Tibial artery (tissue), 4 donors: ENCODE results near the gene RTP3.

Experiments
- DNase-seq, 2 donors: peaks; one replicate each; pipeline ENCODE4 v3.0.0-alpha.2; 2019
- H3K27ac ChIP-seq, 2 donors: fragments of 200-600 bp; sonication (generic) in 1 of 2; 1 replicate in 1 of 2; 2 replicates in 1 of 2; pipeline ENCODE4 v1.5.1; 2018 to 2019; ENCODE audit warnings: mild to moderate bottlenecking in 1 of 2
- H3K27me3 ChIP-seq, 2 donors: fragments of 200-600 bp; sonication (generic) in 1 of 2; one replicate each; pipeline versions ENCODE4 v1.5.1 to v1.6.0; 2016 to 2019
- H3K36me3 ChIP-seq, 3 donors: fragments of 200-600 bp; sonication (generic) in 2 of 3; one replicate each; pipeline ENCODE4 v1.5.1; 2016 to 2019; ENCODE audit warnings: mild to moderate bottlenecking in 2 of 3
- H3K4me1 ChIP-seq, 4 donors: fragments of 200-600 bp; sonication (generic) in 2 of 4; 1 replicate in 3 of 4; 2 replicates in 1 of 4; pipeline ENCODE4 v1.5.1; 2016 to 2019
- H3K4me3 ChIP-seq, 2 donors: fragments of 200-600 bp; sonication (generic) in 1 of 2; 1 replicate in 1 of 2; 2 replicates in 1 of 2; pipeline ENCODE4 v1.5.1; 2018 to 2019; ENCODE audit warnings: mild to moderate bottlenecking in 2 of 2
- H3K9me3 ChIP-seq, 3 donors: fragments of 200-600 bp; sonication (generic) in 1 of 3; one replicate each; pipeline ENCODE4 v1.5.1; 2016 to 2019
- CTCF ChIP-seq, 2 experiments: fragments of 200-600 bp in 1 of 2; fragments of 450-650 bp in 1 of 2; IDR thresholded peaks; one replicate each; pipeline ENCODE4 v1.5.1; 2017 to 2019; ENCODE audit warnings: antibody characterized with exemption in 2 of 2, mild to moderate bottlenecking in 1 of 2, moderate library complexity in 1 of 2
- intact Hi-C: fragments of 100-400 bp; cut with DNase I; formaldehyde crosslinking; loops from one replicate; pipeline ENCODE4 v1.15.0; 2023; ENCODE audit warnings: low total_unique reads

Gene RTP3

GRCh38 chr3:46488735-46489361 lies 8.9 kb upstream of the RTP3 start:
- DNase-seq, result peak; percentile 85 to 89
- intact Hi-C loops, result loop anchor here (10.0 kb wide), 1 partner anchor 146 kb away; no protein-coding TSS in a partner anchor
- Histone ChIP-seq H3K27me3 (peaks cover 0 to 13% of the 10 kb centered on the region in 2 donors), H3K27ac (no peak overlapping the region), H3K4me1 (peaks cover 0 to 4% (median 0%) of the 10 kb centered on the region in 4 donors), H3K4me3 (no peak overlapping the region), H3K9me3 (no peaks in the 10 kb centered on the region), H3K36me3 (no peaks in the 10 kb centered on the region)
- peak; percentile 76 to 77 for TF ChIP-seq CTCF (IDR thresholded peaks at IDR 0.05)

GRCh38 chr3:46489381-46489780 lies 8.4 kb upstream of the RTP3 start:
- peaks cover 0 to 13% of the 10 kb centered on the region in 2 donors for H3K27me3 ChIP-seq
- peaks cover 0 to 4% (median 0%) of the 10 kb centered on the region in 4 donors for H3K4me1 ChIP-seq
- no peak for TF ChIP-seq CTCF (IDR thresholded peaks at IDR 0.05)
- H3K4me3 ChIP-seq, result no peak overlapping the region
- intact Hi-C loops, result loop anchor here (10.0 kb wide), 1 partner anchor 145 kb away; no protein-coding TSS in a partner anchor
- H3K27ac ChIP-seq, result no peak overlapping the region
- no peaks in the 10 kb centered on the region for H3K36me3 ChIP-seq
- no peak for DNase-seq
- no peaks in the 10 kb centered on the region for H3K9me3 ChIP-seq

DNA sequence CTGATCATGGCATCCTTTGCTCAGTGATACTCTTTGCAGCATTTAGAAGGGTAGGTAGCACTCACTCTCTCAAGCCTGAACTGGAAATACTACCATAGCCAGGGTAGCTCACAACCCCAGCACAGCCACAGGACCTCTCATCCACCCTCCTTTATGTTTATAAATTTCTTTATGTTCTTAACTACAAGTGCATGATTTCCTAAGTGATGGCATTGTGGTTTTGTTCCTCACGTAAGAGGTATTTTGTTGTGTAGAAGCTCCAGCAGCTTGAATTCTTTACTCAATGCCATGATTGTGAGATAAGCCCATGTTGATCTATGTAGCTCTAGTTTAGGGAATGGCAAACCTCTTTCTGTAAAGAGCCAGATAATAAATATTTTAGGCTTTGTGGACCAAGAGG lies 7.9 kb upstream of the RTP3 start:
- H3K36me3 ChIP-seq, result no peaks in the 10 kb centered on the region
- intact Hi-C loops, result loop anchor here (10.0 kb wide), 1 partner anchor 145 kb away; no protein-coding TSS in a partner anchor
- H3K27me3 ChIP-seq, result peaks cover 0 to 13% of the 10 kb centered on the region in 2 donors
- no peak for TF ChIP-seq CTCF (IDR thresholded peaks at IDR 0.05)
- no peaks in the 10 kb centered on the region for H3K9me3 ChIP-seq
- no peak overlapping the region for H3K27ac ChIP-seq
- H3K4me3 ChIP-seq, result no peak overlapping the region
- peaks cover 0 to 4% (median 0%) of the 10 kb centered on the region in 4 donors for H3K4me1 ChIP-seq
- no peak for DNase-seq

GRCh38 chr3:46490338-46491084 lies 7.3 kb upstream of the RTP3 start:
- Histone ChIP-seq H3K4me3 (no peak overlapping the region), H3K27ac (no peak overlapping the region), H3K36me3 (no peaks in the 10 kb centered on the region), H3K9me3 (no peaks in the 10 kb centered on the region), H3K4me1 (peaks cover 0 to 4% (median 0%) of the 10 kb centered on the region in 4 donors), H3K27me3 (peaks cover 0 to 13% of the 10 kb centered on the region in 2 donors)
- TF ChIP-seq CTCF (IDR thresholded peaks at IDR 0.05), result no peak
- no peak for DNase-seq
- intact Hi-C loops, result no loop called here

DNA sequence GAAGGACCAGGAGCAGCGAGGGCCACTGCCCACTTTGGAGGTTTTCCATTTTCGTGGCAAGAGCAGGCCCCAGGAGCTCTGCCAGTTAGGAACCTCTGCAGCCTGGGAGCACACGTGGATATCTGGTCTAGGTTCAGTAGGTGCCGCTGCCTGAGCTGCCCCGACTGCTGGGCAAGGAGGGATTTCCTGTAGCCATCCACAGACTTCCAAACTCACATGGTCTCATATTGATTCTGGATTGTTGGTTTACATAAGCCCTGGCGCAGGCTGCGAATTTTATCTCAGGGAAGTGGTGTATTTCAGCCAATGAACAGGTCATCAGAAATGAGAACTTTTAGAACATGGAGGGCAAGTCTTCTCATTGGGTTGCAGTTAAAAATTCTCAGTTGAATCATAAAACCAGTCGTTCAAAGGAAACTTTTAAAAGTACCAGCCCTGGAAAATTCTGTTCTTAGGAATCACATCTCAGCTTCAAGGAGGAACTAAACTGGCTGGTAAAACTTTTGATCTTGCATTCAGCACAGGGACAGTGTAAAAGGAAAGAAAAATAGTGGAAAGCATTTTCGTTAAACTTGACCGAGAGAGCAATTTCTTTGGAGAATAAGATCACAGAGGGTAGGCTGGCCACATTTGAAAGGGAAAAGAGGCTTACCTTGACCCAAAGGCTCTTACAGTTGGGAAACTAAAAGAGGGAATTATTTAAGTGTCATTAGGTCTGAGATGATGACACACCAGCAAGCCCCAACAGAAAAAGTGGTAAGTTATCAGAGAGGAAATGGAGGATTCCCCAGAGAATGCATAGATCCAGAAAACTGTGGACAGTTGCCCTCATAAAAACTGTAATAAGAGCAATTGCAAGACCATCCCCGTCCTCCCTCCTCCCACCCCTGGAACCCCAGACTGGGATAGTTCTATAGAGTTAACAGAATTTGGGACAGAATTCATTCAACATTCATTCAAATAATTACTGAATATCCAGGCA lies 6.4 kb upstream of the RTP3 start:
- intact Hi-C loops, result no loop called here
- H3K9me3 ChIP-seq, result no peaks in the 10 kb centered on the region
- no peak overlapping the region for H3K27ac ChIP-seq
- no peak for TF ChIP-seq CTCF (IDR thresholded peaks at IDR 0.05)
- no peak for DNase-seq
- no peak overlapping the region for H3K4me3 ChIP-seq
- peaks cover 0 to 4% (median 0%) of the 10 kb centered on the region in 4 donors for H3K4me1 ChIP-seq
- H3K36me3 ChIP-seq, result no peaks in the 10 kb centered on the region
- peaks cover 0 to 13% of the 10 kb centered on the region in 2 donors for H3K27me3 ChIP-seq
